Naive thymus-derived CD4-positive, alpha-beta T cell (primary cell): Measurements from ENCODE around the gene MYO1C. TPM values are rescaled to one million over a fixed set of nuclear protein-coding genes. Genes with fewer than 3 reads are reported as not detected.
"Not testable (repeated sequence)": the region's sequence is repeated elsewhere in the genome, so short reads cannot be mapped to it uniquely, and the experiment has no call there.

Experiments
- ATAC-seq: fragments of 150-1000 bp; cut with Tn5 transposase; 2 replicates; pipeline ENCODE4 v1.10.0; 2021; ENCODE audit warnings: mild to moderate bottlenecking, moderate library complexity
- CTCF ChIA-PET: fragments of 350-600 bp; sonication (Branson Sonifier 250); formaldehyde crosslinking; loops from one replicate; lab custom pipeline; 2021; ENCODE audit warnings: antibody characterized with exemption; lab: Charles Lee
- POLR2A ChIA-PET: fragments of 350-600 bp; sonication (Branson Sonifier 250); formaldehyde crosslinking; loops from one replicate; lab custom pipeline; 2021; ENCODE audit warnings: antibody characterized with exemption, inconsistent platforms; lab: Charles Lee
- DNase-seq, 9 donors: peaks; one replicate each; pipeline versions ENCODE4 v3.0.0 to v3.0.0-alpha.2; 2020 to 2022; ENCODE audit warnings: mixed read lengths in 1 of 9
- H3K27ac ChIP-seq: one replicate; pipeline ENCODE4 v1.7.0; 2013; ENCODE audit warnings: mild to moderate bottlenecking, low read depth, low read length, moderate library complexity
- H3K27me3 ChIP-seq, 2 donors: one replicate each; pipeline ENCODE4 v1.7.0; 2013; ENCODE audit warnings: low read length in 2 of 2, mild to moderate bottlenecking in 2 of 2, moderate library complexity in 2 of 2; ENCODE audit not compliant: control insufficient read depth in 2 of 2, insufficient read depth in 2 of 2
- H3K36me3 ChIP-seq, 3 experiments: 1 replicate in 2 of 3; 2 replicates in 1 of 3; pipeline ENCODE4 v1.7.0; 2013; ENCODE audit warnings: low read length in 3 of 3, mild to moderate bottlenecking in 3 of 3, moderate library complexity in 1 of 3; ENCODE audit not compliant: insufficient read depth in 3 of 3, control insufficient read depth in 2 of 3
- H3K4me1 ChIP-seq, 2 donors: one replicate each; pipeline ENCODE4 v1.7.0; 2013; ENCODE audit warnings: low read length in 2 of 2, mild to moderate bottlenecking in 2 of 2, moderate library complexity in 1 of 2; ENCODE audit not compliant: control insufficient read depth in 2 of 2, insufficient read depth in 2 of 2
- H3K4me3 ChIP-seq: 2 replicates; pipeline ENCODE4 v1.7.0; 2013; ENCODE audit warnings: mild to moderate bottlenecking, low read length
- H3K9me3 ChIP-seq, 3 experiments: 1 replicate in 2 of 3; 2 replicates in 1 of 3; pipeline ENCODE4 v1.7.0; 2013; ENCODE audit warnings: low read length in 3 of 3; ENCODE audit not compliant: control insufficient read depth in 2 of 3
- H3K27ac Mint-ChIP-seq, 9 donors: one replicate each; pipeline ENCODE4 v1.8.0; 2020 to 2022; ENCODE audit warnings: mixed read lengths in 9 of 9, mild to moderate bottlenecking in 8 of 9, moderate library complexity in 5 of 9, inconsistent platforms in 2 of 9
- H3K27me3 Mint-ChIP-seq, 5 donors: one replicate each; pipeline ENCODE4 v1.8.0; 2021 to 2022; ENCODE audit warnings: mixed read lengths in 5 of 5, mild to moderate bottlenecking in 1 of 5
- H3K36me3 Mint-ChIP-seq, 5 donors: one replicate each; pipeline ENCODE4 v1.8.0; 2020 to 2022; ENCODE audit warnings: mixed read lengths in 5 of 5, mild to moderate bottlenecking in 3 of 5, inconsistent platforms in 1 of 5
- H3K4me1 Mint-ChIP-seq, 7 donors: one replicate each; pipeline ENCODE4 v1.8.0; 2020 to 2022; ENCODE audit warnings: mixed read lengths in 7 of 7, mild to moderate bottlenecking in 3 of 7, inconsistent platforms in 1 of 7
- H3K4me3 Mint-ChIP-seq, 10 donors: one replicate each; pipeline ENCODE4 v1.8.0; 2020 to 2022; ENCODE audit warnings: mild to moderate bottlenecking in 10 of 10, mixed read lengths in 10 of 10, moderate library complexity in 6 of 10, inconsistent platforms in 2 of 10
- H3K9me3 Mint-ChIP-seq, 11 donors: one replicate each; pipeline ENCODE4 v1.8.0; 2020 to 2022; ENCODE audit warnings: mixed read lengths in 11 of 11, mild to moderate bottlenecking in 4 of 11, inconsistent platforms in 1 of 11, moderate library complexity in 1 of 11
- intact Hi-C, 2 donors: fragments of 100-400 bp; cut with micrococcal nuclease; formaldehyde crosslinking; loops; one replicate each; pipeline ENCODE4 v1.15.1; 2023
- polyA plus RNA-seq, 2 donors: library from polyadenylated mRNA; unstranded; fragments of 300-500 nt; fragmentation: Illumina TruSeq; gene quantifications; one replicate each; pipeline ENCODE4 v1.2.3, GENCODE V29; 2021
- total RNA-seq, 6 experiments: library from RNA in 5 of 6; stranded (reverse) in 5 of 6; gene quantifications; 1 replicate in 5 of 6; 2 replicates in 1 of 6; pipeline ENCODE4 v1.2.3 and lab custom pipeline; 2021 to 2026

Gene MYO1C
- total and polyA plus RNA-seq, 7 experiments from 2014 or later: 4.4 to 37.0 (median 15.0) TPM

DNA sequence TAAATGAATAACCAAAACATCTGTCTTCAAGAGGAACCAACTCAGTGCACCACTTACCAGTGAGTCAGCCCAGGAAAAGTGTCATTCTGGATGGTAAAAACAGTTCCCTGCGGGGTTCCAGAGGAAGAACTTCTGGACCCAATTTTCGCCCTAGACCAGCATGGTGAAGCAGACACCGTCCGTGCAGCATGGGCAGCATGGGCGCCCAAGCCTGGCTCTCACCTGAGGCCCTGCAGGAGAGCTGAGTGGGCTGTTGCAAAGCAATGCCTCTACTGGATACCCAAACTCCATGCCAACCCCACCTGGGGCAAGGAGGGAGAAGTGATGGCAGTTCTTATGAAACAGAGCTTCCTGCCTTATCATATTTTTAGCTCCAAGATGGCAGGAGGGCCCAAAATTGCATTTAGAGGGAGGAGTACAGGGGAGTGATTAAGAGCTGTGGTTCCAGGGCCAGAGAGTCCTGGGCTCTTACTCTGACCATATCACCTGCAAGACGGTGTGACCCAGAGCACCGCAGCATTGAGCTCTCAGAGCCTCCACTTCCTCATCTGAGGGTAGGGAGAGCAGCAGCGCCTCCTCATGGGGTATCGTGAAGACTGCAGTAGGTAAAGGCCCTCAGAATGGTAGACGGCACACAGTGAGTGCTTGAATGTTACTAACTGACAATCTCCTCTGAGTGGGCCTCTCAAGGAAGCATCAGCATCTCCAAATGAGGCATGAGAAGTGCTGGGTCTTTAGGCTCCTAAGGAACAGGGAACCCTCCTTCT is 40.5 kb upstream of the MYO1C start:
- peak overlapping the region in 5 of 9 donors; percentile 41 to 79 (median 67) for H3K27ac Mint-ChIP-seq
- no peaks in the 10 kb centered on the region for H3K27me3 Mint-ChIP-seq
- H3K27ac ChIP-seq: no peak overlapping the region
- intact Hi-C loops: loop anchor here (1.0 to 5.0 kb wide), 2 partner anchors 166 to 168 kb away; no protein-coding TSS in a partner anchor
- peak in 8 of 9 donors; percentile 32 to 58 (median 50) for DNase-seq
- peaks cover 0 to 36% (median 7%) of the 10 kb centered on the region in 5 donors for H3K36me3 Mint-ChIP-seq
- H3K9me3 Mint-ChIP-seq: no peaks in the 10 kb centered on the region
- no peaks in the 10 kb centered on the region for H3K4me1 ChIP-seq
- H3K27me3 ChIP-seq: no peaks in the 10 kb centered on the region
- ChIA-PET CTCF (interaction anchor here (0.5 to 1.6 kb wide), 11 partner anchors 17 to 268 kb away, joined by 3 to 21 read pairs (median 3); partner anchors contain the start of genes INPP5K and PITPNA), POLR2A (interaction anchor here (0.8 to 0.9 kb wide), 3 partner anchors 13 to 26 kb away, joined by 3 read pairs; partner anchors contain the start of gene INPP5K)
- peaks cover 4 to 37% (median 5%) of the 10 kb centered on the region in 3 experiments for H3K36me3 ChIP-seq
- no peak overlapping the region for H3K4me3 ChIP-seq
- H3K4me1 Mint-ChIP-seq: peaks cover 0 to 7% (median 0%) of the 10 kb centered on the region in 7 donors
- H3K4me3 Mint-ChIP-seq: no peak overlapping the region
- no peaks in the 10 kb centered on the region for H3K9me3 ChIP-seq
- peak; percentile 91 for ATAC-seq

DNA sequence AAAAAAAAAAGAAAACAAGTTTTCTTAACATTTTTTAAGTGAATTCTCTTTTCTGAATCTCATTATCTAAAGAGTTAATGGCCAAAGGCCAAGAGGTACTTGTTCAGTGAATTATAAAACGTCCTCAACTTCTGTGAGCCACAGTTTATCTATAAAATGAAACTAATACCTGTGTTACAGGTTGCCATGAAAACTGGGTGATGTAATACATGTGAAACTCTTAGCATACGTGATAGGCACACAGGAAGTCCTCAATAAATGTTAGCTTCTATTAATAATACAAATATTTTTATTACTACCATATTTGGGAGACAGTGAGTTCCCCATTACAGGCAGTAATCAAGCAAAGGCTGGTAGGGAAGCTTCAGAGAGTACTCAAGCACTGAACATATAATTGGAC is 37.4 kb upstream of the MYO1C start:
- Histone ChIP-seq H3K9me3 (no peaks in the 10 kb centered on the region), H3K27me3 (no peaks in the 10 kb centered on the region), H3K27ac (no peak overlapping the region), H3K4me1 (peaks cover 0 to 16% of the 10 kb centered on the region in 2 donors), H3K4me3 (no peak overlapping the region), H3K36me3 (peaks cover 0 to 26% (median 4%) of the 10 kb centered on the region in 3 experiments)
- H3K36me3 Mint-ChIP-seq: peaks cover 0 to 25% (median 7%) of the 10 kb centered on the region in 5 donors
- DNase-seq (no peak), ATAC-seq (no peak)
- CTCF ChIA-PET: interaction anchor here (0.8 kb wide), 1 partner anchor 165 kb away, joined by 3 read pairs; no protein-coding TSS in a partner anchor
- no peaks in the 10 kb centered on the region for H3K27me3 Mint-ChIP-seq
- POLR2A ChIA-PET: interaction anchor here (0.8 kb wide), 1 partner anchor 164 kb away, joined by 7 read pairs; no protein-coding TSS in a partner anchor
- peak overlapping the region in 1 of 9 donors; percentile 34 for H3K27ac Mint-ChIP-seq
- H3K4me3 Mint-ChIP-seq: no peak overlapping the region
- intact Hi-C loops: loop anchor here in 1 of 2 donors (5.0 kb wide), 1 partner anchor 163 kb away; no protein-coding TSS in a partner anchor
- no peaks in the 10 kb centered on the region for H3K9me3 Mint-ChIP-seq
- peaks cover 0 to 23% (median 16%) of the 10 kb centered on the region in 7 donors for H3K4me1 Mint-ChIP-seq

GRCh38 chr17:1526876-1527275 is 34.4 kb upstream of the MYO1C start:
- H3K36me3 Mint-ChIP-seq: peaks cover 0 to 15% (median 3%) of the 10 kb centered on the region in 5 donors
- H3K27me3 Mint-ChIP-seq, H3K4me3 ChIP-seq, CTCF ChIA-PET, H3K9me3 Mint-ChIP-seq, H3K27me3 ChIP-seq, H3K36me3 ChIP-seq, H3K9me3 ChIP-seq, intact Hi-C loops: not testable (repeated sequence)
- POLR2A ChIA-PET: interaction anchor here (1.3 kb wide), 1 partner anchor 11 kb away, joined by 3 read pairs; the partner anchor contains the start of gene INPP5K
- Histone ChIP-seq H3K4me1 (peaks cover 0 to 16% of the 10 kb centered on the region in 2 donors), H3K27ac (peak overlapping the region; percentile 8)
- peaks cover 0 to 17% (median 16%) of the 10 kb centered on the region in 7 donors for H3K4me1 Mint-ChIP-seq
- H3K4me3 Mint-ChIP-seq: peak overlapping the region in 7 of 10 donors; percentile 10 to 49 (median 23)
- peak in 7 of 9 donors; percentile 16 to 39 (median 33) for DNase-seq
- ATAC-seq: peak; percentile 58
- peak overlapping the region; percentile 41 to 95 (median 83) for H3K27ac Mint-ChIP-seq

- no peak for DNase-seq
- ChIA-PET POLR2A (interaction anchor here (0.7 kb wide), 1 partner anchor 157 kb away, joined by 3 read pairs; no protein-coding TSS in a partner anchor), CTCF (no interaction called here)
- no peak overlapping the region for H3K4me3 ChIP-seq
- no peak for ATAC-seq
- Mint-ChIP-seq H3K9me3 (no peaks in the 10 kb centered on the region), H3K36me3 (peaks cover 0 to 9% (median 0%) of the 10 kb centered on the region in 5 donors), H3K27ac (peak overlapping the region in 1 of 9 donors; percentile 38), H3K27me3 (no peaks in the 10 kb centered on the region), H3K4me3 (no peak overlapping the region), H3K4me1 (peaks cover 6 to 34% (median 22%) of the 10 kb centered on the region in 7 donors)
- intact Hi-C loops: no loop called here
- peaks cover under 1 to 18% of the 10 kb centered on the region in 2 donors for H3K4me1 ChIP-seq
- no peaks in the 10 kb centered on the region for H3K27me3 ChIP-seq
- peaks cover 0 to 22% (median 0%) of the 10 kb centered on the region in 3 experiments for H3K36me3 ChIP-seq
- no peaks in the 10 kb centered on the region for H3K9me3 ChIP-seq
- H3K27ac ChIP-seq: no peak overlapping the region
Measured at GRCh38 chr17:1522626-1523025, 30.1 kb upstream of the MYO1C start.

GRCh38 chr17:1521086-1521640 is 28.7 kb upstream of the MYO1C start:
- CTCF ChIA-PET: no interaction called here
- Mint-ChIP-seq H3K27ac (peak overlapping the region in 3 of 9 donors; percentile 9 to 74 (median 48)), H3K27me3 (no peaks in the 10 kb centered on the region), H3K4me3 (no peak overlapping the region), H3K9me3 (no peaks in the 10 kb centered on the region), H3K36me3 (peaks cover 0 to 6% (median 0%) of the 10 kb centered on the region in 5 donors), H3K4me1 (peaks cover 1 to 27% (median 14%) of the 10 kb centered on the region in 7 donors)
- H3K36me3 ChIP-seq: peaks cover 0 to 28% (median 0%) of the 10 kb centered on the region in 3 experiments
- intact Hi-C loops: no loop called here
- H3K4me1 ChIP-seq: peaks cover 3 to 9% of the 10 kb centered on the region in 2 donors
- no peak overlapping the region for H3K27ac ChIP-seq
- H3K27me3 ChIP-seq: no peaks in the 10 kb centered on the region
- no peak overlapping the region for H3K4me3 ChIP-seq
- POLR2A ChIA-PET: interaction anchor here (1.3 kb wide), 1 partner anchor 163 kb away, joined by 3 read pairs; the partner anchor contains the start of gene PRPF8
- no peak for ATAC-seq
- H3K9me3 ChIP-seq: no peaks in the 10 kb centered on the region
- DNase-seq: no peak

- no peak overlapping the region for H3K4me3 ChIP-seq
- no peaks in the 10 kb centered on the region for H3K27me3 ChIP-seq
- Mint-ChIP-seq H3K4me3 (no peak overlapping the region), H3K36me3 (peaks cover 0 to 3% (median 0%) of the 10 kb centered on the region in 5 donors), H3K27me3 (no peaks in the 10 kb centered on the region), H3K9me3 (no peaks in the 10 kb centered on the region), H3K27ac (peak overlapping the region in 7 of 9 donors; percentile 6 to 86 (median 38)), H3K4me1 (peaks cover 7 to 33% (median 21%) of the 10 kb centered on the region in 7 donors)
- no peak overlapping the region for H3K27ac ChIP-seq
- intact Hi-C loops: loop anchor here in 1 of 2 donors (5.0 kb wide), 3 partner anchors 47 to 523 kb away; partner anchors contain the start of genes OVCA2 and TRARG1
- CTCF ChIA-PET: interaction anchor here (0.5 to 0.7 kb wide), 2 partner anchors 214 to 392 kb away, joined by 3 read pairs; no protein-coding TSS in a partner anchor
- DNase-seq: no peak
- peaks cover 9 to 14% of the 10 kb centered on the region in 2 donors for H3K4me1 ChIP-seq
- ATAC-seq: no peak
- H3K36me3 ChIP-seq: peaks cover 0 to 30% (median 0%) of the 10 kb centered on the region in 3 experiments
- no peaks in the 10 kb centered on the region for H3K9me3 ChIP-seq
- POLR2A ChIA-PET: interaction anchor here (0.9 kb wide), 1 partner anchor 13 kb away, joined by 3 read pairs; no protein-coding TSS in a partner anchor
Measured at GRCh38 chr17:1519678-1520077, 27.2 kb upstream of the MYO1C start.
